GM18870 (cell line): ENCODE measurements around the gene CCDC192.

ENCODE experiments used
- ATAC-seq: cut with Tn5 transposase; IDR thresholded peaks from one replicate; pipeline ENCODE4 v1.9.1; 2021; ENCODE audit warnings: moderate library complexity; ENCODE audit not compliant: unreplicated experiment

Gene CCDC192

GRCh38 chr5:127872494-127872893 lies 169.3 kb downstream of the CCDC192 start:
- ATAC-seq, result no peak

DNA sequence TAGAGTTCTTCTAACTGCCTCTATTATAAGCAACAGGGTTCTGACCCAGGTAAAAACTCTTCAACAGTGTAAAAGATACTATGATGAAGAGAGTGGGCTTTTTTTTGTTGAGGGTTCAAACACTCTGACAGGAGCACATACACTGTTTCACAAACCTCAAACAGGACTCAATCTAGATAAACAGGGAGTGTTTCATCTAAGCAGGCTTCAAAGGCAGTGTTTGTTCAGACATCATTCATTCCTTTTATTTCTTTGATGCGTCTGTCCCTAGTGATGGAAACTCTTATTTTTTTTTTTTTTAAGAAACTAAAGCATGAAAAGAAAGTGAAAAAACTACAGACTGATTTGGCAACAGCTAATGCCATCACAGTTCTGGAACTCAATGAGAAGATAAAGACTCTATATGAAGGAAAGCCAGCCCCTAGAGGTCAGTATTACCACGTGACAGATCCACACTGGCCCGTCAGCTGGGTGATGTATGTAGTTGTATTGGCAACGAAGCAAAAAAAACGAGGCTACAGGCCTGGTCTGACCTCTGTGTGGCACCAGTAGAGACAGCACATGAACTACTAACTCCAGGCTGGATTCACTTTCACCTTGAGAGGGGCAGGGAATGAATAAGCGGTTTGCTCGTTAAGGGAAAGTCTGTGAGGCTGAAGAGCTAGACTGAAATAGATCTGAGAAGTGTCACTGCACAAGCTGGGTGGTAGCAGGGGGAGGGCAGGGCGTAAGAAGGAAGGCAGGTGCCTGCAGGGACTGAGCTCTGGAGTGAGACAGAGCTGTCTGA lies 172.2 kb downstream of the CCDC192 start:
- ATAC-seq, result peak; percentile 92

GRCh38 chr5:127876384-127876783 lies 173.2 kb downstream of the CCDC192 start:
- no peak for ATAC-seq

DNA sequence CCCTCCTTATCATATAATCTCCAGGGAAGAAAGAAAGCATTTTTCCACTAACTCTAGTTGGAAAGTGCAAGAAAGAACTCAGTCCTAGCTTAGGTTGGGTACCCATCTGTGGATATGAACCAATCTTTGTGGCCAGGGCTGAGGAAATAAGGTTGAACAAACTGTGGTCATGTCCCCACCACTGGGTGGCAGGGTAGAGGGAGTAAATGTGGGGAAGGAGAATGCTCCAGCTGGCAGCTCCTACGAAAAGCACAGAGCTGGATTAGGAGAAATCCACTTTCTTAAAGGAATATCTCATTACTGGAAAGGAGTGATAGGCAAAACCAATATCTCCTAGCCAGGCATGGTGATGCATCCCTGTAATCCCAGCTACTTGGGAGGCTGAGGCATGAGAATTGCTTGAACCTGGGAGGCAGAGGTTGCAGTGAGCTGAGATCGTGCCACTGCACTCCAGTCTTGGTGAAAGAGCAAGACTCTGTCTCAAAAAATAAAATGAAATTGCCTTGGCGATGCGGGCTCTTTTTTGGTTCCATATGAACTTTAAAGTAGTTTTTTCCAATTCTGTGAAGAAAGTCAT lies 175.1 kb downstream of the CCDC192 start:
- ATAC-seq, result no peak

DNA sequence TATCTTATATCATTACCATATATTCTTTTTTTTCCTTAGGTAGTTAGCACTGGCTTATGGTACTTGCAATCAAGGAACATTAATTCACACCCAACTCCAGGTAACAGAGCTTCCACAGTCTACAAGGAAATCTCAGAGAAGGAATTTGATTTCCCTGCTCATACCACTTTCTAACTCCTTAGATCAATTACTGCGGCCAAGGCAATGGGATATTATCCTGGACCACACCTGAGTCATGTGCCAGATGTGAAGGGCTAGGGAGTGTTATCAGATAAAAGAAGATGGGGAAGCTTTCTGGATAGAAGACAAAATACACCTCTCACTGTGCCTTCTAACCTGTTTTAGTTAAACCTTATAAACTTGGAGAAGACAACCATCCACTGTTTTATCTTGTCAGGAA lies 181.2 kb downstream of the CCDC192 start:
- ATAC-seq, result no peak

DNA sequence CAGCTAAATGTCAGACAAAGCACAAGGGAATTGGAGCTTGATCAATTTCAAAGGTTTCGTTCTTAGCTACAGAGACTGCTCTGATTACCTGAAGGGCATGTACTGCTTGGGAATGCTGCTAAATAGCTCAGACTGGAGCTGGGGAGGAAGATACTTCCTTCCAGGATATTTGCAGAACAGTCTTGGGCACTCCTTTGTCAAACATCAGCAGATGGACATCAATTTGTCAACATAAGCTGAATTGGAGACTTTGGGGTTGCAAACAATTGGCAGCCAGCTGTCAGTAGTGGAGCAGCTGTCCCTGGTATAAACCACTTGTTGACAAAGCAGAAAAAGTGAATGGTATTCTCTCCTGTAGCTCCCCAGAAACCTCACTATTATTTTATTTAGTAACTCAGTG lies 182.0 kb downstream of the CCDC192 start:
- no peak for ATAC-seq

DNA sequence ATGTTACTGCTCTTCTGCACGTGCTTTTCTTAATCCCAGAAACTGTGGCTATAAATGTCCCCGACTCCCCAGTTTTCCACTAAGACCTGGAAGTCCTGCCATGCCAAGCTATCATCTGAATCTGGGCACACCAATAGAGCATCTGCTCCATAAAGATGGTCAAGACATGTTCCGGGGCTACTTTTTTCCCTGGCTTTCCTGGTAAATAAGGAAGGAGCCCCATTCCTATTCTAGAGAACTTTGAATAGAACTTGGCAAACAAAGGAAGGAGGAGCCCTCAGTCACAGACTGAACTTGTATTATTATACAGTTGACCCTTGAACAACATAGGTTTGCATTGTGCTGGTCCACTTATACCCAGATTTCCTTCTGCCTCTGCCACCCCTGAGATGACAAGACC lies 182.9 kb downstream of the CCDC192 start:
- no peak for ATAC-seq

DNA sequence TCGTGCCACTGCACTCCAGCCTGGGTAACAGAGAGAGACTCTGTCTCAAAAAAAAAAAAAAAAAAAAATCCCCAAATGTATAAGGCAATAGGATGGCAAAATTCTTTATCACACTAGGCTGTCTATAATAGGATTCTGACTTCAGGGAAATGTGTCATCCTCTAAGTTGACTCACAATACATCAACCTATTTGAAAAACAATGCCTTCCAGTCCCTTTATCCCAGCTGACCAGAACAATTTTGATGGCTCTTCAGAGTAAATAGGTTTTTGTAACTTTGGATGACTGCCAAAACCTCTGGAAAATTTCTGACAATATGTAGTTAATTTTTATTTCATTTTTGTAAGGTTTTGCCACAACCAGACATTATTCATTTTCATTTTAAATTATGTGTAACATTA lies 184.1 kb downstream of the CCDC192 start:
- no peak for ATAC-seq

GRCh38 chr5:127891942-127892341 lies 188.8 kb downstream of the CCDC192 start:
- no peak for ATAC-seq

- ATAC-seq, result no peak
These were observed 189.4 kb downstream of the CCDC192 start for GRCh38 chr5:127892467-127893207.

DNA sequence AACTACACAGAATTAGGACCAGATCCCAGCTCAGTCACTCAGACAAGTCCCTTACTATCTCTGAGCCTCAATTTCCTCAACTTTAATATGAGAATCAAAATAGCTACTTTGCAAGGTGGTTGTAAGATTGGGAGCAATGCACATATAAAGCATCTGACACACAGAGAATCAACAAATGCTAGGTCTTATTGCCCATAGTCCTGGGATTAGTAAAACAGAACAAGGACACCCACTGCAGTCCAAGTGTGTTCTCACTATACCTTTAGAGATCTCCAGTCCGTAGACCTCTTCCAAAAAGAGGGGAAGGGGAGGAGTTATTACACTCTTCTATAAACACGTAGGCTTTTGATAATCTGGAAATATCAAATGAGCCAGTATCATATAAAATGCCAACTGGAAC lies 190.0 kb downstream of the CCDC192 start:
- no peak for ATAC-seq

- ATAC-seq, result no peak
These were observed 191.3 kb downstream of the CCDC192 start for GRCh38 chr5:127894461-127894860.

DNA sequence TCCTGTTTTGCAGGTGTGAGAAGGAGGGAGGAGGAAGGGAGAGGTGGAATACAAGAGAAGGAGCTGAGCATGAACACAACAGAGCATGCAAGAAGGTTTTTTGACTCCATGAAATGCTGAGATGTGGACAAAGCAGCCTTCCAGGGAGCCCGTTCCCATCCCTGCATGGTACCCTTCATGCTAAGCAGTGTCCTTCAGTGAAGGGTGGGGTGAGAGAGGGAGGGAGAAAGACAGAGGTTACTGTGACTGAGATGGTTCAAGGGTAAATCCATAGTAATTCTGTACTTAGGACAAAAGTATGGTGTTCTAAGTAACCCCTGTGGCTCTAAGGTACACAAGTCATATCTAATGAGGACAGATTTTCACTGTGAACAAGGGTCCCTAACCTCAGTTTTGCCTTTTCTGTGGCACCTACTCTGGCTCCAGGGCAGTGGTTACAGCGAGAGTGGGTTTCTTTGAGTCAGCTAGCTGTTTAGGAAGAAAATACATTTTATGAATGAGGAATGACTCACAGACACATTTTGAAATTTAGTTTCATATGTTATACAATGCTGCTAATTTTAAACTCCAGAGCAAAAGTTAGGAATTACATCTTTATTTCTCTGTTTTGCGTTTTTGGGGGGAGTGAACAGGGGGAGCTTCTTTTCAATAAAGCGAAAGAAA lies 195.5 kb downstream of the CCDC192 start:
- ATAC-seq, result peak; percentile 61

GRCh38 chr5:127899214-127899610 lies 196.0 kb downstream of the CCDC192 start:
- peak; percentile 9 for ATAC-seq

DNA sequence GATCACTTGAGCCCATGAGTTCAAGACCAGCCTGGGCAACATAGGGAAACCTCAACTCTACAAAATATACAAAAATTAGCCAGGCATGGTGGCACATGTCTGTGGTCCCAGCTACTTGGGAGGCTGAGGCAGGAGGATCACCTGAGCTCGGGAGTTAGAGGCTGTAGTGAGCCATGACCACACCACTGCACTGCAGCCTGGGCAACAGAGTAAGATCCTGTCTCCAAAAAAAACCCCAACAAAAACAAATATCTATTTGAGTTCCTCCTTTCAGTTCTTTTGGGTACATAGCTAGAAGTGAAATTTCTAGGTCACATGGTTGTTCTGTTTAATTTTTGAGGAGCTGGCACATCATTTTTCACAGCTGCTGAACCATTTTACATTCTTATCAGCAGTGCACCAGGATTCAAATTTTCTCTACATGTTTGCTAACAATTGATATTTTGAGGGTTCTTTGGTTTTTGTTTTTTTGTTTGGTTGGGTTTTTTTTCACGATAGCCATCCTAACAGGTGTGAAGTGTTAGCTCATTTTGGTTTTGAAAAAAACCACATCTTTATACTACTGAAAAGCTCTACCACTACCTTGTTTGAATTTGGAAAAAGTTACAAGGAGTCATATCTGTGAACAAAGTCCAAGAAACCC lies 203.5 kb downstream of the CCDC192 start:
- peak; percentile 68 for ATAC-seq

GRCh38 chr5:127907907-127908306 lies 204.7 kb downstream of the CCDC192 start:
- ATAC-seq, result no peak

DNA sequence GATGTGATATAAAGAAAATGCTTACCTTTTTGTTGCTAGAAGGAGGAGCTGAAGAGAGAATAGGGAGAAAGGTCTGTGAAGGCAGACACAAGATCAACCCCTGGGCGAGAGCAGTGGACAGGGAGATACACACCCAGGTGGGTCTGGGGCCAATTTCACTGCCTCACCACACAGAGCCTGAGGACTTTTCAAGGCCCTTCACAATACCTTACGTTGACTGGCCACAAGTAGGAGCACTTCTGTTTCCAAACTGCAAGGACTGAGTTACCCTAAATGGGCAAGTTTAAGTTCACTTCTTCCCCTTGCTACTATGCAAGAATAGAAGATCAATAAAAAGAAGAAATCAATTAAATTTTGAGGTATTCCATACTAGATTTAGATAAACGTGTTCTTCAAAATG lies 205.9 kb downstream of the CCDC192 start:
- ATAC-seq, result peak; percentile 57

DNA sequence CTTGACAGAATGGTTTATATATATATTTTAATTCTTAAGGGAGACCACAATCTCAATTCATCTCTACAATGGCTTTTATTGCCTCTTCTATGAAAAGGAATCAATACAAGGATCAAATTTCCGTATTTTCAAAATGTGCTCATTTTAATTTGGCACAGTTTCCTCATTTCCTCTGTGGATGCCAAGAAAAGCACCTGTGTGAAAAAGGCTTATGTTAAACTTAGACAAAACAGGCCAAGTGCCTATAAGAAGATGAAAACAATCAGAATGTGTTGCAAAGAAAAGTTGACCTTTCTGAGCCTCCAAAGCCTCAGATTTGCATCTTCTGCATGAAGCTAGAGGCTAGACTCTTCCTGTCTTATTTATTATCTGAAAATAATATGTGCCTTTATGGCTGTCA lies 206.6 kb downstream of the CCDC192 start:
- no peak for ATAC-seq

- ATAC-seq, result no peak
These were observed 207.2 kb downstream of the CCDC192 start for GRCh38 chr5:127910307-127910956.

- no peak for ATAC-seq
These were observed 208.4 kb downstream of the CCDC192 start for GRCh38 chr5:127911619-127912018.

- no peak for ATAC-seq
These were observed 209.2 kb downstream of the CCDC192 start for GRCh38 chr5:127912411-127912810.
